SK-N-SH treated with all-trans-retinoic acid at 6 μM for 48 hours (cell line): ENCODE measurements around the gene NADSYN1.

Experiments used
- ATAC-seq: fragments of 200-7000 bp; cut with Tn5 transposase; 3 replicates; pipeline ENCODE4 v1.9.1; 2020; ENCODE audit warnings: mild to moderate bottlenecking, moderate library complexity
- ARNTL ChIP-seq: fragments of 450-650 bp; formaldehyde crosslinking; IDR thresholded peaks from 2 replicates; pipeline ENCODE4 v1.5.0; 2020; ENCODE audit warnings: low read depth, mild to moderate bottlenecking, moderate library complexity, borderline replicate concordance
- CREB5 ChIP-seq: fragments of 250-450 bp; sonication (Bioruptor Pico); IDR thresholded peaks from 2 replicates; pipeline ENCODE4 v1.5.1; 2020; ENCODE audit warnings: low read depth, mild to moderate bottlenecking, moderate library complexity
- CSDC2 ChIP-seq: fragments of 250-450 bp; sonication (Bioruptor Pico); IDR thresholded peaks from 2 replicates; pipeline ENCODE4 v1.5.0; 2020; ENCODE audit warnings: mild to moderate bottlenecking, moderate library complexity
- CSRNP3 ChIP-seq: fragments of 250-450 bp; sonication (Bioruptor Pico); IDR thresholded peaks from 2 replicates; pipeline ENCODE4 v1.5.1; 2021; ENCODE audit warnings: mild to moderate bottlenecking, moderate library complexity
- ESRRG ChIP-seq: fragments of 250-450 bp; sonication (Bioruptor Pico); IDR thresholded peaks from 2 replicates; pipeline ENCODE4 v1.6.1; 2021; ENCODE audit warnings: mild to moderate bottlenecking
- GLIS3 ChIP-seq: fragments of 250-450 bp; sonication (Bioruptor Pico); IDR thresholded peaks from 2 replicates; pipeline ENCODE4 v1.5.0; 2020; ENCODE audit warnings: mild to moderate bottlenecking, moderate library complexity
- ISL1 ChIP-seq: fragments of 250-450 bp; sonication (Bioruptor Pico); IDR thresholded peaks from 2 replicates; pipeline ENCODE4 v2.1.2; 2022; ENCODE audit warnings: mild to moderate bottlenecking, moderate library complexity
- OSR1 ChIP-seq: fragments of 250-450 bp; sonication (Bioruptor Pico); IDR thresholded peaks from 2 replicates; pipeline ENCODE4 v1.8.0; 2022; ENCODE audit warnings: moderate library complexity, mild to moderate bottlenecking, inconsistent platforms
- POU6F1 ChIP-seq: fragments of 250-450 bp; sonication (Bioruptor Pico); IDR thresholded peaks from 2 replicates; pipeline ENCODE4 v1.8.0; 2021; ENCODE audit warnings: low read depth, mild to moderate bottlenecking, moderate library complexity, borderline replicate concordance
- PPARA ChIP-seq: fragments of 250-450 bp; sonication (Bioruptor Pico); IDR thresholded peaks from 2 replicates; pipeline ENCODE4 v1.5.0; 2020; ENCODE audit warnings: mild to moderate bottlenecking, borderline replicate concordance
- RARB ChIP-seq: fragments of 250-450 bp; sonication (Bioruptor Pico); IDR thresholded peaks from 2 replicates; pipeline ENCODE4 v1.8.0; 2021; ENCODE audit warnings: mild to moderate bottlenecking, moderate library complexity
- SNAI2 ChIP-seq: fragments of 250-450 bp; sonication (Bioruptor Pico); IDR thresholded peaks from 2 replicates; pipeline ENCODE4 v1.5.0; 2020; ENCODE audit warnings: mild to moderate bottlenecking, moderate library complexity
- TCF4 ChIP-seq: fragments of 250-450 bp; sonication (Bioruptor Pico); IDR thresholded peaks from 2 replicates; pipeline ENCODE4 v1.8.0; 2021; ENCODE audit warnings: mild to moderate bottlenecking, moderate library complexity, borderline replicate concordance
- TOX ChIP-seq: fragments of 250-450 bp; sonication (Bioruptor Pico); IDR thresholded peaks from 2 replicates; pipeline ENCODE4 v1.8.0; 2021; ENCODE audit warnings: mild to moderate bottlenecking, moderate library complexity, borderline replicate concordance
- TSHZ2 ChIP-seq: fragments of 250-450 bp; sonication (Bioruptor Pico); IDR thresholded peaks from 2 replicates; pipeline ENCODE4 v1.5.0; 2020; ENCODE audit warnings: mild to moderate bottlenecking, moderate library complexity
- ZFP30 ChIP-seq: fragments of 450-650 bp; formaldehyde crosslinking; IDR thresholded peaks from 2 replicates; pipeline ENCODE4 v1.5.0; 2022; ENCODE audit warnings: mild to moderate bottlenecking, moderate library complexity
- ZNF565 ChIP-seq: fragments of 450-650 bp; formaldehyde crosslinking; conservative IDR thresholded peaks from 2 replicates; pipeline ENCODE4 v1.5.0; 2020; ENCODE audit warnings: low read depth, mild to moderate bottlenecking, moderate library complexity
- ZNF70 ChIP-seq: fragments of 450-650 bp; formaldehyde crosslinking; IDR thresholded peaks from 2 replicates; pipeline ENCODE4 v1.5.0; 2020; ENCODE audit warnings: mild to moderate bottlenecking, moderate library complexity
- ZNF8 ChIP-seq: fragments of 450-650 bp; formaldehyde crosslinking; IDR thresholded peaks from 2 replicates; pipeline ENCODE4 v1.5.0; 2020; ENCODE audit warnings: mild to moderate bottlenecking, moderate library complexity

The NADSYN1 gene

GRCh38 chr11:71504531-71504930 is 51.5 kb downstream of the NADSYN1 start (continued):
- no peak for TF ChIP-seq CREB5 (CRISPR knock-in tag)

GRCh38 chr11:71505001-71505400 is 52.0 kb downstream of the NADSYN1 start:
- no peak; the same call in 2 of the 3 replicates for ATAC-seq
- TF ChIP-seq ZNF565 (CRISPR knock-in tag) (no peak), SNAI2 (CRISPR knock-in tag) (no peak), TCF4 (CRISPR knock-in tag) (0 out of 2 replicates have a peak, but pooled peaks have one; percentile 9), ISL1 (CRISPR knock-in tag) (peak; percentile 41; the same call in 1 of the 2 replicates), TOX (CRISPR knock-in tag) (no peak)

GRCh38 chr11:71505781-71506180 is 52.8 kb downstream of the NADSYN1 start:
- no peak for ATAC-seq
- TF ChIP-seq GLIS3 (CRISPR knock-in tag) (no peak), CSRNP3 (CRISPR knock-in tag) (no peak), ZNF70 (CRISPR knock-in tag) (no peak), RARB (CRISPR knock-in tag) (no peak), CSDC2 (CRISPR knock-in tag) (no peak), TSHZ2 (CRISPR knock-in tag) (no peak), ARNTL (no peak), OSR1 (CRISPR knock-in tag) (no peak), PPARA (no peak), ZNF8 (CRISPR knock-in tag) (no peak), SNAI2 (CRISPR knock-in tag) (no peak), ZFP30 (CRISPR knock-in tag) (no peak), ZNF565 (CRISPR knock-in tag) (no peak), TCF4 (CRISPR knock-in tag) (no peak), TOX (CRISPR knock-in tag) (no peak), CREB5 (CRISPR knock-in tag) (no peak), POU6F1 (CRISPR knock-in tag) (no peak)
- TF ChIP-seq, all 23 proteins: peak for 0

- TF ChIP-seq ISL1 (CRISPR knock-in tag) (no peak), CSRNP3 (CRISPR knock-in tag) (no peak), ESRRG (no peak), ZFP30 (CRISPR knock-in tag) (no peak), POU6F1 (CRISPR knock-in tag) (no peak), TSHZ2 (CRISPR knock-in tag) (no peak)
- ATAC-seq: no peak
Measured at GRCh38 chr11:71507102-71507501, 54.1 kb downstream of the NADSYN1 start.
